Activated gamma-delta T cell (primary cell): ENCODE results near the gene TTC28.
"Not testable (repeated sequence)": the region's sequence is repeated elsewhere in the genome, so short reads cannot be mapped to it uniquely, and the experiment has no call there.

Experiments
- DNase-seq: peaks from one replicate; lab custom pipeline; 2025; lab: John Stamatoyannopoulos, UW

Gene TTC28

DNA sequence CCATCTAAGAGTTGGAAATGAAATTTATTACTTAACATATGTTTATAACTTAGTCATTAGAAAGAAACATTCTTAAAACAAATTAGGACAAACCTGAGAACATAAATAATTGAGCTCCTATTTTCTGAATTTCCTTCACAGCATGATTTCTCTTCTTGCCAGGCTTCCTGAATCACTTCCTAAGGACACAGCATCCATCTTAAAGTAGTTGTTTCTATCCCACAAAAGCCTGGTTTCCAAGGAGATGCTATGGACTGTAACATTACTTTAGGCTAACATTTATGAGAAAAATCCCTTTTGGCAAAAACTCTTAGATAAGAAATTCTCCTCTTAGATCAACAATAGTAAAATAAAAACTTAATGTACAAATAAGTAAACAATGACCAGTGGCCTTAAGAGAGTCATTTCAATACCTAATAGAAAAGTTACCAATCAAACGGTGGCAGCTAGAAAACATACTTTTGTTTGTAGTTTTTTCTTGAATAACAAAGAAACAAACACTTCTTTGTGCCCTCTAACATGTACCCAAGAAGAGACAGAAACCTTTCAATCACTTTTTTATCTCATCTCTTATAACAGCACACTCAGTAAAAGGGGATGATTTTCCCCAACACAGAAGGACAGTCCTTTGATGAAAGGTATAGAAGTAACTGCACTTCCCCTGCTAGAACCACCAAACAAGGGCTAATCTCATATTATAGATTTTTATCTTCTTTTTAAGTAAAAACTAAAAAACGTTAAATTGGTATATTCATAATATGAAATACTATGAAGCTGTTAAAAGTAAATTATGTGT lies 74.5 kb downstream of the TTC28 start:
- no peak for DNase-seq

DNA sequence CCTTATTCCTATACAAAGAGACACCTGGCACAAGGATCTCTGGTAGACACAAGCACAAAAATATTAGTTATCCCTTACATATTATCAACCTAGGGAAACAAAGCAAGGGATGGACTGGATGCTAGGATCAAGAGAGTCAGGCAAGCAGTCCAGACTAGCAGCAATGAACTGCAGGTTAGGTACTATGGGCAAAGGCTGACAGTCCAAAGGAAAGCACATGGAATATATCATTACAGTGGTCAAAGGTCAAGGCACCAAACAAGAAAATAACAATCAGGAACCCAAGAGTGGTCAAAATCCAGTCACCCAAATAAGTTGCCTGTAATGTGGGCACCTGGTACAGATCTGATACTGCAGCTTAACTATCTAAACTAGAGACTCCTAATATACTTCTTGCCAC lies 77.7 kb downstream of the TTC28 start:
- DNase-seq = no peak

DNA sequence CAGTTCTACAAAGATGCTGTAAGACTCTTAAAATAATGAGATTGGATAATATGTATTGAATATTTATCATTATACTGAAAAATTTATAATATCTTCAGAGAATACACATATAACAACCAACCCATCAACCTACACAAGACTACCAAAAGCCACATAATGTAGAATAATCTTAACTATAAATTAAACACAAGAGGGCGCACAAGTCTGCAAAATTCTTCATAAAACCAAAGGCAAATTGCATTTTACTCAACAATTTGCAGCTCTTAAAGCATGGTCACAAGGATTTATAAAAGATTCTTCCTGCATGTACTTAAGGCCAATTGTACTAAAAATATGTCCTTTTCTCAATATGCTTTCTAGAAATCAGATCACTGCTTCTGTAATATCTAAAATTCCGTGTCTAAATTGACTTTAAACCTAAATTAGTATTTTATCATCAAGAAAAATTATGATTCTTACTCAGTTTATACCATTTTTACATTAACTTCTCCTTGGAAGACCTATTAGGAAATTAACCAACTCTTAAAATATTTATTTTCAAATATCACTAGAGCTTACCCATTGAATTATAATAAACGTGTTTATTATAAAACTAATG lies 79.0 kb downstream of the TTC28 start:
- DNase-seq = no peak

DNA sequence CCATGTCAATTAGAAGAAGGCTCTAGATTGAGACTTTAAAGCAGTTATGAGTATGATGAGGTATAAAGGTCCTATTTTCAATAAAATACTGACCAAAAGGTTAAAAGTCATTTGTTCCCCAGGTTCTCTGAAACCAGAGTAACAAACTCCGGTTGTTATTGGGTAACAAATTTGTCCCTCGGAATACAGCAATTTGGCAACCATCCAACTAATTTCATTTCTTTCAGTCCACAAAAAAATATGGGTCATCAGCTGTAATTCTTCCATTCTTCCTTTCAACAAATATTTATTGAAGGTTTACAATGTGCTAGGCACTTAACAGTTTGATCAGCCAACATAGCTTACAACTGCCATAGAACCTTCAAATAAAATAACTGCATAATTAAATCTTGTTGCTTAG lies 79.9 kb downstream of the TTC28 start:
- no peak for DNase-seq

DNA sequence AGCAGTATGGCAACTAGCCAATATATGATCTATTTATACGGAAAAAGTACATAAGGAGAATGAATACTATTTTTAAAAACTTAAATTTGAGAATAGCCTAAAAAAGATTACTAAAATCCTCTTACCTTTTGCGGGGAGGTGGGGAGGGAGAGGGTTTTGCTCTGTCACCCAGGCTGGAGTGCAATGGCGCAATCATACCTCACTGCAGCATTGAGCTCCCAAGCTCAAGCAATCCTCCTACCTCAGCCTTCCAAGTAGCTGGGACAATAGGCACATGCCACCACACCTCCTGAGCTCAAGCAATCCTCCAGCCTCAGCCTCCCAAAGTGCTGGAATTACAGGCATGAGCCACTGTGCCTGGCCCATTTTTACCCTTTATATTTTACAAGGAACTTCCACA lies 82.0 kb downstream of the TTC28 start:
- DNase-seq = no peak

DNA sequence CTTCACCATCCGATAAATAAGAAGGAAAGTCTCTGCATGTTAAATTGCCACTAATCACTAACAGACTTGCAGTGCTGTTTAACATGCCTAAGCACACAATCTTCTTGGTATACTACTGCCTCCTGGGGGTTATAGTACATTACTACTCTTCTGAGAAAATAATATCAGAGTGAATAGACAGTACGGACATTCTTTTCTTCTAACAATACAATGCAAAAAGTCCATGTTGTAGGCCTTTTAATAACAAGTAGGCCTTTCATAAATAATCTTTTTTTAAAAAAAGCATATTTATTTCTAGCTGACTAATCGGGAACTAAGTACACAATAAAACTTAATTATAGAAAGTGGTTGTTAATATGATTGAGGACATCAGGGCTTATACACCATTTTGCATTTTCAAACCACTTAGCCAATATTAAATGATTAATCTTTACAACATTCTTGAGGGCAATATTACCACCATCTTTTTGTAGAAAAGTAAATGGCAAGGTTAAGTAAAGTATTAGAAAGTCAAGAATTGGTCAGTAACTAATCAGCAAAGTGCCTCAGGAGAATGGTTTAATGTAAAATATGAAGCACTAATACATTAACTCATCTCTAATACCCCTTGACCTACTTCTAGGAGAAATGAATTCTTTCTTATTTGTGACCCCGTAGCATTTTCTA lies 84.7 kb downstream of the TTC28 start:
- no peak for DNase-seq

DNA sequence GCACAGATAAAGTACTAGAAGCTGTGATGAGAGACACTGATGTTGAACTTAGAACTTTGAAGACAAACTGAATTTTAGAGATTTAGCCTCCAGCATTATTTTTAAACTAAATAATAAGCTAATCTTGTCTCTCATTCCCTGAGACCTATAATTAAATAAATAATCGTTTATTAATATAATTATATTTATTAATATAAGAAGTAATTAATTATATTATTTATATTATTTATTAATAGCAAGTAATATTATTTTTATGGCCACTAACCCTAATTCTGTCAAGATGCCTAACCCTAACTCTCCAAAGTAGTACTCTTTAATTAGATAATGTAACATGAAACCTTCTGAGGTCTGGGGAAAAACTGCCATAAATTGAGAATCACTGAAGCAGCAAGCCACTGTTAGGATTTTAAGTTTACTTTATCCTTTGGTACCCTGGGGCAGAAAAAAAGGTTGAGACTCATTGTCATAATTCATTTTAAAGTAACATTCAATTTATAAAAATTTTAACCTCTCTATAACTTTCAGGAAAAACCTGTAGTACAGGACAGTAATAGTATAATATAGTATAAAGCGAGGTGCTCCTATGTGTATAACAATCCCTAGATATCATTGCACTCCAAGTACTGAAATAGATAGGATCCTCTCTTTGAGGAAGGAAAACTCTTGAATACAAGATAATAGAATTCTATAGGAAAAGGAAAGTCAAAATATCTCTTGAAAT lies 85.4 kb downstream of the TTC28 start:
- no peak for DNase-seq

DNA sequence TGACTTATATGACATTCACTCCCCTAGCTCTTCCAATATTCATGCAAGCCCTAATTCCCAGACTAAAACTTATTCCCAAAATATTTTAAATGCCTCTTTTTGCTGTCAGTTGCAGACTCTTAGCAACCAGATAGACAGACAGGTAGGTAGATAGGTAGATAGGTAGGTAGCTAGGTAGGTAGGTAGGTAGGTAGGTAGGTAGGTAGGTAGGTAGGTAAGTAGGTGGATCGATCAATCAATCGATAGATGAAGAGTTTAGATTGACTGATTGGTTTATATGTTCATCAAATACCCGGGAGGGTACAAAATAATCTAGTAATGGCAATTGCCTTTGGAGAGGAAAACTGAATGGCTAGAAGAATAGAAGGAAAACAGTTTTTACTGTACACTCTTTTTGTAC lies 86.3 kb downstream of the TTC28 start:
- no peak for DNase-seq

DNA sequence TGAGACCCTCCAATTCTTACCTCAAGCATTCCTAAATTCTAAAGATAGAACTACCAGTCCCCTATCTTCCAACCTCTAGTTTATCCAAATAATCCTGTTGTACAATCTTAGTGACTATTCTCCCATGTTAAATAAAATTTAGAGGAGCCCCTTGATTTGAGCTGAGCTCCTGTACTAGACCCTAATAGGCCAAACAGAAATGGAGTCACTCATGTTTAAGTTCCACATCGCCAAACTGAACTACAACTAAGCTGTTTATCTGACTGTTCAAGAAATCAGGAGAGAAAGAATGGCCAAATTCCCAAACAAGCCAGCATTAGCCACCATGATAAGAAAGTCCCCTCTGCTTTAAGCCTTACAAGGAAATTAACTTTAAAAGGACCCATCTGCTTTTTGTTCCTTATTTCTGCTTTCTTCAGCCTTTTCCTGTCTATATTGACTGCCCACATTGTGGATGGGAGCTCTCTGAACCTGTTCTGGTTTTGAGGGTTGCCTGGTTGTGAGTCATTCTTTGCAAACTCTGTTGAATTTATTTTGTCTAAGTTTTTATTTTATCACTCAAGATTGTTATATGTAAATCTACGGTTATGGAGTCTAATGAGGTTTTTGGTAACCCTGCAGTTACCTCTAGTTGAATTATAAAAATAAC lies 90.4 kb downstream of the TTC28 start:
- DNase-seq = no peak

DNA sequence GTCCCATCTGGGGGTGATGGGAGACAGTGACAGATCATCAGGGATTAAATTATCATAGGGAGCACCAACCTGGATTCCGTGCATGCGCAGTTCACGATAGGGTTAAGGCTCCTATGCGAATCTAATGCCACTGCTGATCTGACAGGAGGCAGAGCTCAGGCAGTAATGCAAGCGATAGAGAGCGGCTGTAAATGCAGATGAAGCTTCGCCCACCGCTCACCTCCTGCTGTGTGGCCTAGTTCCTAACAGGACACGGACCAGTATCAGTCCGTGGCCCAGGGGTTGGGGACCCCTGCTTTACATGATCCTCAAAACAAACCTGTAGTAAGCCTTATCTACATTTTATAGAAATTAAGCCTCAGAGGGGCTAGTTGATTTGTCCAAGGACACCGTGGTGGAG lies 94.3 kb downstream of the TTC28 start:
- no peak for DNase-seq

DNA sequence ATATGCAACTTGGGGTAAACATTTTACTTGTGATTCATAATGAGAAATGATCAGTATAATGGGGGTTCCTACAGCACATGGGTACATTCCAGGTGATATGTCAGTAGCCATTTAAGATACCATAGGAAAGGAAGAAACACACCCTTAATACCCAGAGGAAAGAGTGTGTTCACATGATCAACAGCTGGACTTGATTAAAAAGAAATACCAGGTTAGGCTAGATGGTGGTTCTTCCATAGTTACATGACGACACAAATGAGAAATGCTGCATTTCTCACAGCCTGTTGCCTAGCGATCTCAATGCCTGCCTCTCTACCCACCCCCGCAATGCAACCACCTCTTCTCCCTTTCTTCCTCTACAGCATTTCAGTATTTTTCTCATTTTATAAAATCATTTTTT lies 96.8 kb downstream of the TTC28 start:
- no peak for DNase-seq

DNA sequence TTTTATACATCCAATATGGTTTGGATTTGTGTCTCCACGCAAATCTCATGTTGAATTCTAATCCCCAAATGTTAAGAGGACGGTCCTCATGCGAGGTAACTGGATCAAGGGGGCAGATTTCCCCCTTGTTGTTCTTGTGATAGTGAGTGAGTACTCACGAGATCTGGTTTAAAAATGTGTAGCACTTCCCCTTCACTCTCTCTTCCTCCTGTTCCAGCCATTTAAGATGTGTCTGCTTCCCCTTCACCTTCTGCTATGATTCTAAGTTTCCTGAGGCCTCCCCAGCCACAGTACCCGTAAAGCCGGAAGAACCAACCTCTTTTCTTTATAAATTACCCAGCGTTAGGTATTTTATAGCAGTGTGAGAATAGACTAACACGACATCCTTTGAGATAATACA lies 98.6 kb downstream of the TTC28 start:
- DNase-seq = no peak

DNA sequence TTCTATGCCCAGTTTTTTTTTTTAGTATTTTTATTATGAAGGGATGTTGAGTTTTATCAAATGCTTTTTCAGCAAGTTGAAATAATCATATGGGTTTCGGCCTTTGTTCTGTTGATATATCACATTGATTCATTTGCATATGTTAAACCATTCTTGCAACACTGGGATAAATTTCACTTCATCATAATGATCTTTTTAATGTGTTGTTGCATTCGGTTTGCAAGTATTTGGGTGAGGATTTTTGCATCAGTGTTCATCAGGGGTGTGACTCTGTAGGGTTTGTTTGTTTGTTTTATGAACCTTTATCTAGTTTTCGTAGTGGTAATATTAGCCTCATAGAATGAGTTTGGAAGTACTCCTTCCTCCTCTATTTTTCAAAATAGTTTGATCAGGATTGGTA lies 103.5 kb downstream of the TTC28 start:
- DNase-seq = no peak

DNA sequence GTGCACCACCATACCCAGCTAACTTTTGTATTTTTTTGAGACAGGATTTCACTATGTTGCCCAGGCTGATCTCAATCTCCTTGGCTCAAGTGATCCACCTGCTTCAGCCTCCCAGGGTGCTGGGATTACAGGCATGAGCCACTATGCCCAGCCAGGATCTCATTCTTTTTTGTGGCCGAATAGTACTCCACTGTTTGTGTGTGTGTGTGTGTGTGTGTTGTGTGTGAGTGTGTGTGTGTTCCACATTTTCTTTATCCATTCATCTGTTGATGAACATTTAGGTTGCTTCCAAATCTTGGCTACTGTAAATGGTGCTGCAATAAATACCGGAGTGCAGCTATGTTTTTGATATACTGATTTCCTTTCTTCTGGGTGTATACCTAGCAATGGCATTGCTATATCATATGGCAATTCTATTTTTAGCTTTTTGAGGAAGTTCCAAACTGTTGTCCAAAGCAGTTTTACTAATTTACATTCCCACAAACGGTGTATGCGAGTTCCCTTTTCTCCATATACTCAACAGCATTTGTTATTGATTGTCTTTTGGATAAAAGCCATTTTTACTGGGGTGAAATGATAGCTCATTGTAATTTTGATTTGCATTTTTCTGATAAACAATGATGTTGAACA lies 105.4 kb downstream of the TTC28 start:
- no peak for DNase-seq

DNA sequence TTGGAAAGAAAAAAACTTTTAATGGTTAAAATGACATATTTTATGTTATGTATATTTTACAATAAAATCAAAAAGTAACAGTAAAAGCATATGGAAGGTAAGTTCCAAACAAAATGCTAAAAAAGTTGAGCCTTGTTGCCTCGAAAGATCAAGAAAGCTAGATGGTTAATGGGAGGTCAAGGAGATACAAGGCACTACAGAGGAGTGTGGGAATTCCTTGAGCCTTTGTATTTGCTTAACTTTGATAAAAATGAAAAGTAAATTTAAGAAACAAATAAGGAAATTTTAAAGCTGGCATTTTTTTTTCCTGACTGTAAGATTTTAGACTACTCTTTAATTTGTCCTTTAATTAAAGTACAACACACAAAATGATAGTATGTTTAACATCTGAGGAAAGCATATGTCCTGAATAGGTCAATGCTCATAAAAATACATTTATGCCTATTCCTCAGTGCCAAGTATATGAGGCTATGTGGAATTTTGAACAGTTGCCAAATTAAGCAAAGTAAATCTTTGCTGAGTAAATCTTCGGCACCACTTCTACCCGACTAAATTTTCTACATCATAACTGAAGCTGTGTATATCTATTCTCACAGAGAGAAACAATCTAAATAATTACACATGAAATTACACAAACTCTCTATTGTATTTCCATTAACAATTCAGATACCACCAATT lies 108.8 kb downstream of the TTC28 start:
- no peak for DNase-seq

DNA sequence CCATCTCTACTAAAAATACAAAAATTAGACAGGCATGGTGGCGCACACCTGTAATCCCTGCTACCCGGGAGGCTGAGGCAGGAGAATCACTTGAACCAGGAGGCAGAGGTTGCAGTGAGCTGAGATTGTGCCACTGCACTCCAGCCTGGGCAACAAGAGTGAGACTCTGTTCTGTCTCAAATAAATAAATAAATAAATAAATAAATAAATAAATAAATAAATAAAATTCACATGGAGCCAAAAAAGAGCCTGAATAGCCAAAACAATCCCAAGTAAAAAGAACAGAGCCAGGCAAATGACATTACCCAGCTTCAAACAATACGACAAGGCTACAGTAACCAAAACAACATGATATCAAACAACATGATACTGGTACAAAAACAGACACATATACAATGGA lies 110.7 kb downstream of the TTC28 start:
- DNase-seq = not testable (repeated sequence)

DNA sequence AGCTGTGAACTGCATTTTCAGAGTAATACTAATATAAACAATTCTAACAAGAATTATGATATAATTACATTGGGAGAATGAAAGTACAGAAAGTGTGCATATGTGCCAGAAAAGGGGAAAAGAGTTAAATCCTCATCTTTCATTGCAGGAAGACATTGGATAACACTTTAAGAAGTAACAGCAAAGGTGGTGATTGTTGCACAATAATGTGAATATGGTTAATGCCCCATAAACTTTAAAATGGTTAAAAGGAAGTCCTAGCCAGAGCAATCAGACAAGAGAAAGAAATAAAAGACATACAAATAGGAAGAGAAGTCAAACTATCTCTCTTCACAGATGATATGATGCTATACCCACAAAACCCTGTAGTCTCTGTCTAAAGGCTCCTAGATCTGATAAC lies 111.5 kb downstream of the TTC28 start:
- no peak for DNase-seq

DNA sequence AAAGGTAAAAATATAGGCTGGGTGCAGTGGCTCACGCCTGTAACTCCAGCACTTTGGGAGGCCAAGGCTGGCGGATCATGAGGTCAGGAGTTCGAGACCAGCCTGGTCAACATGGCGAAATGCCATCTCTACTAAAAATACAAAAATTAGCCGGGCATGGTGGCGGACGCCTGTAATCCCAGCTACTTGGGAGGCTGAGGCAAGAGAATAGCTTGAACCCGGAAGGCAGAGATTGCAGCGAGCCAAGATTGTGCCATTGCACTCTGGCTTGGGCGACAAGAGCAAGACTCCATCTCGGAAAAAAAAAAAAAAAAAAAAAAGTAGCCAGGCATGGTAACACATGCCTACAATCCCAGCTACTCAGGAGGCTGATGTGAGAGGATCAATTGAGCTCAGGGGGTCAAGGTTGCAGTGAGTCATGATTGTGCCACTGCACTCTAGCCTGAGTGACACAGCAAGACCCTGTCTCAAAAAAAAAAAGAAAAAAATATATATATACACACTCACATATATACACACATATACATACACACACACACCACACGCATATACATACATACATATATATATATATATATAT lies 112.6 kb downstream of the TTC28 start:
- DNase-seq = not testable (repeated sequence)

DNA sequence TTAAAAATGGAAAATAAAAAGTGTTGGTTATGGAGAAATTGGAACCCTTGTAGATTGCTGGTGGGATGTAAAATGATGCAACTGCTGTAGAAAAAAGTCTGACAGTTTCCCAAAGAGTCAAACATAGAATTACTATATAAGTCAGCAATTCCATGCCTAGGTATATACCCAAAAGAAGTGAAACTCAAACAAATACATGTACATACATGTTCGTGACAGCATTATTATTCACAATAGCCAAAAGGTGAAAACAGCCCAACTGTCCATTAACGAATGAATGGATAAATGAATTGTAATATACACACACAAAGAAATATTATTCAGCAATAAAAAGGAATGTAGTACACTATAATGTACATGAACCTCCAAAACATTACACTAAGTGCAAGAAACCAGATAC lies 116.0 kb downstream of the TTC28 start:
- no peak for DNase-seq

DNA sequence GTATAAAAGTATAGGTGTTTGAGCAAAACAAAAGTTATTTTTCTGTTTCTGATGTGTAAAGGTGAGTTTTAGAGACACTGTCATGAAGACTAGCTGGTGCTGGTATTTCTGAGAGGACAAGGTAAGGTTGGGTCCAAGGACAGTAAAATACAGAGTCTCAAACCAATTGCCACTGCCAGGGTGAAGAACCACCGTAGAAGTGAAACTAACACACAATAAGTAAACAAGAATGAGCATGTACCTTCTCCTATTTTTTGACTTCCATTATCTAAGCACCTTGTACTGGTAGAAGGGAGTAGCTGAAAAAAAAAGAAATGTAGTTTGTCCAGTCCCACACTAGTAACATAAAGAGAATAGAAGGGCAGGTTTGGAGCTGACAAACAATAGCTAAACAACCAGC lies 117.3 kb downstream of the TTC28 start:
- DNase-seq = no peak

DNA sequence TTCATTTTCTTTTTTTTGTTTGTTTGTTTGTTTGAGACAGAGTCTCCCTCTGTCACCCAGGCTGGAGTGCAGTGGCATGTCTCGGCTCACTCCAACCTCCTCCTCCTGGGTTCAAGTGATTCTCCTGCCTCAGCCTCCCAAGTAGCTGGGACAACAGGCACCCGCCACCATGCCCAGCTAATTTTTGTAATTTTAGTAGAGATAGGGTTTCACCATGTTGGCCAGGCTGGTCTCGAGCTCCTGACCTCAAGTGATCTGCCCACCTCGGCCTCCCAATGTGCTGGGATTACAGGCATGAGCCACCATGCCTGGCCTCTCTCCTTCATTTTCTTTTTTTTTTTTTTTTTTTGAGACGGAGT lies 118.9 kb downstream of the TTC28 start:
- not testable (repeated sequence) for DNase-seq
